Measurements from ENCODE around the gene FAM180A. TPM values are rescaled to one million over a fixed set of nuclear protein-coding genes. Genes with fewer than 3 reads are reported as not detected.

FAM180A gene
- total RNA-seq, 1 experiment from 2014 or later = not detected

GRCh38 chr7:135712796-135713195, 35.8 kb downstream of the FAM180A start:
- ATAC-seq (no peak), DNase-seq (ENCODE audit: low spot score) (no peak)
- H3K4me3 Mint-ChIP-seq = no peak overlapping the region
- no peaks in the 10 kb centered on the region for H3K9me3 Mint-ChIP-seq
- TF ChIP-seq FOXK1 (CRISPR knock-in tag; IDR thresholded peaks at IDR 0.05) (no peak), RORB (CRISPR knock-in tag; IDR thresholded peaks at IDR 0.05) (no peak), ZNF423 (CRISPR knock-in tag; IDR thresholded peaks at IDR 0.05) (no peak), PREB (CRISPR knock-in tag; IDR thresholded peaks at IDR 0.05; ENCODE audit: borderline replicate concordance) (no peak), NFE2L1 (CRISPR knock-in tag; IDR thresholded peaks at IDR 0.05) (no peak), GTF2I (CRISPR knock-in tag; conservative IDR thresholded peaks at IDR 0.05) (no peak), PRRX2 (CRISPR knock-in tag; IDR thresholded peaks at IDR 0.05) (no peak), ZNF396 (CRISPR knock-in tag; IDR thresholded peaks at IDR 0.05; ENCODE audit: borderline replicate concordance) (no peak), NR3C1 (CRISPR knock-in tag; conservative IDR thresholded peaks at IDR 0.05; ENCODE audit: low read depth) (no peak), SP1 (CRISPR knock-in tag; conservative IDR thresholded peaks at IDR 0.05) (no peak), MXD4 (CRISPR knock-in tag; IDR thresholded peaks at IDR 0.05; ENCODE audit: borderline replicate concordance) (no peak), ZNF138 (CRISPR knock-in tag; conservative IDR thresholded peaks at IDR 0.05) (no peak), ARID4B (CRISPR knock-in tag; IDR thresholded peaks at IDR 0.05; ENCODE audit: borderline replicate concordance) (no peak), ELF4 (CRISPR knock-in tag; IDR thresholded peaks at IDR 0.05; ENCODE audit: low read depth) (no peak), NR1H2 (CRISPR knock-in tag; IDR thresholded peaks at IDR 0.05) (no peak), KAT7 (CRISPR knock-in tag; IDR thresholded peaks at IDR 0.05; ENCODE audit: borderline replicate concordance) (no peak), EMX1 (CRISPR knock-in tag; IDR thresholded peaks at IDR 0.05) (no peak)
- TF ChIP-seq, protein P1, sequence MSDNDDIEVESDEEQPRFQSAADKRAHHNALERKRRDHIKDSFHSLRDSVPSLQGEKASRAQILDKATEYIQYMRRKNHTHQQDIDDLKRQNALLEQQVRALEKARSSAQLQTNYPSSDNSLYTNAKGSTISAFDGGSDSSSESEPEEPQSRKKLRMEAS (CRISPR knock-in tag; IDR thresholded peaks at IDR 0.05) = no peak
- TF ChIP-seq, protein P2, sequence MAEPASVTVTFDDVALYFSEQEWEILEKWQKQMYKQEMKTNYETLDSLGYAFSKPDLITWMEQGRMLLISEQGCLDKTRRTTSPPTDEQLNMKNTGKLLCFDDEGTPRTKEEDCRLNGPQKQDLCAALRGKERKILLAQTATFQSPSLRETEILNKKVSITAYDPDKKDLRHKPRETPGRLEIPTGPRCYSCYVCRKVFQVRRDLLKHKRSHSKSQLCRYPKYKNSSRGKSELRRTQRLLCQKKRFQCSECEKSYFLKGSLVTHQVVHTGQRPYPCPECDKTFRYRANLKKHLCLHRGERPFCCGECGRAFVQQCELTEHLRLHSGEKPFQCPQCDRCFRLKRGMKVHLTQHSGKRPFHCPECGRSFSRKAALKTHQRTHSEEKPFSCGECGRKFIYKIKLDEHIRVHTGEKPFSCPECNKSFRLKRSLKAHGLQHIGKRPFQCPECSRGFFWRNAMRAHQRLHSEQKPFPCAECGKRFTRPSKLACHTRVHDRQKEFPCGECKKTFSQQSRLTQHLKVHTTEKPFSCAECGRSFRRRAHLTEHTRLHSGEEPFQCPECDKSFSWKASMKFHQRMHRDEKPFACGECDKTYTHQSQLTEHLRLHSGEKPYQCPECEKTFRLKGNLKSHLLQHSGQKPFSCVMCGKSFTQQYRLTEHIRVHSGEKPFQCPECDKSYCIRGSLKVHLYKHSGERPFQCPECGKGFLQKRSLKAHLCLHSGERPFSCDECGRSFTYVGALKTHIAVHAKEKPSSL (CRISPR knock-in tag; conservative IDR thresholded peaks at IDR 0.05) = no peak
- TF ChIP-seq, protein P3, sequence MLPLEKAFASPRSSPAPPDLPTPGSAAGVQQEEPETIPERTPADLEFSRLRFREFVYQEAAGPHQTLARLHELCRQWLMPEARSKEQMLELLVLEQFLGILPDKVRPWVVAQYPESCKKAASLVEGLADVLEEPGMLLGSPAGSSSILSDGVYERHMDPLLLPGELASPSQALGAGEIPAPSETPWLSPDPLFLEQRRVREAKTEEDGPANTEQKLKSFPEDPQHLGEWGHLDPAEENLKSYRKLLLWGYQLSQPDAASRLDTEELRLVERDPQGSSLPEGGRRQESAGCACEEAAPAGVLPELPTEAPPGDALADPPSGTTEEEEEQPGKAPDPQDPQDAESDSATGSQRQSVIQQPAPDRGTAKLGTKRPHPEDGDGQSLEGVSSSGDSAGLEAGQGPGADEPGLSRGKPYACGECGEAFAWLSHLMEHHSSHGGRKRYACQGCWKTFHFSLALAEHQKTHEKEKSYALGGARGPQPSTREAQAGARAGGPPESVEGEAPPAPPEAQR (CRISPR knock-in tag; IDR thresholded peaks at IDR 0.05) = no peak
- H3K4me1 Mint-ChIP-seq = peaks cover 22% of the 10 kb centered on the region
- no peaks in the 10 kb centered on the region for H3K36me3 Mint-ChIP-seq
- no peaks in the 10 kb centered on the region for H3K27me3 Mint-ChIP-seq (ENCODE audit: low read depth)
- ChIA-PET POLR2A (no interaction called here), CTCF (interaction anchor here (0.6 to 3.5 kb wide), 7 partner anchors 8 to 38 kb away, joined by 3 to 49 read pairs (median 11); partner anchors contain the start of gene SLC13A4)
- no peak overlapping the region for H3K27ac Mint-ChIP-seq

Data from WTC11 (cell line).